ENCODE results near the gene KLHL24.

KLHL24 gene

GRCh38 chr3:183733553-183733952 lies 98.1 kb downstream of the KLHL24 start:
- TF ChIP-seq CTCF (IDR thresholded peaks at IDR 0.05; ENCODE audit: low read length, missing control alignments), result no peak
- DNase-seq (ENCODE audit: low read depth), result no peak

More at GRCh38 chr3:183733553-183733952, 98.1 kb downstream of the KLHL24 start:
- H3K4me3 ChIP-seq (replicated peaks; ENCODE audit: low read depth, low read length), result no peak overlapping the region

All from fibroblast of pulmonary artery (primary cell).